Ishikawa (cell line): ENCODE measurements around the gene MAP2K1.

Source experiments
- CEBPB ChIP-seq: IDR thresholded peaks from 2 replicates; pipeline ENCODE4 v1.6.1; 2012
- CREB1 ChIP-seq: IDR thresholded peaks from 2 replicates; pipeline ENCODE4 v1.6.1; 2012; ENCODE audit warnings: low read depth
- EGR1 ChIP-seq: IDR thresholded peaks from 2 replicates; pipeline ENCODE4 v1.6.1; 2012
- EP300 ChIP-seq: IDR thresholded peaks from 2 replicates; pipeline ENCODE4 v1.6.1; 2012; ENCODE audit warnings: borderline replicate concordance
- FOXM1 ChIP-seq: IDR thresholded peaks from 2 replicates; pipeline ENCODE4 v1.6.1; 2012; ENCODE audit warnings: low read depth, borderline replicate concordance
- MAX ChIP-seq: IDR thresholded peaks from 2 replicates; pipeline ENCODE4 v1.6.1; 2012
- NFIC ChIP-seq: IDR thresholded peaks from 2 replicates; pipeline ENCODE4 v1.6.1; 2012
- RAD21 ChIP-seq: IDR thresholded peaks from 2 replicates; pipeline ENCODE4 v1.6.1; 2012; ENCODE audit warnings: low read depth
- REST ChIP-seq: IDR thresholded peaks from 2 replicates; pipeline ENCODE4 v1.6.1; 2012; ENCODE audit warnings: low read depth, mild to moderate bottlenecking
- TAF1 ChIP-seq: IDR thresholded peaks from 2 replicates; pipeline ENCODE4 v1.6.1; 2012; ENCODE audit warnings: low read depth, mild to moderate bottlenecking
- TCF12 ChIP-seq: IDR thresholded peaks from 2 replicates; pipeline ENCODE4 v1.6.1; 2012; ENCODE audit warnings: low read depth
- TEAD4 ChIP-seq: IDR thresholded peaks from 2 replicates; pipeline ENCODE4 v1.6.1; 2012
- USF1 ChIP-seq: IDR thresholded peaks from 2 replicates; pipeline ENCODE4 v1.6.1; 2012
- YY1 ChIP-seq: IDR thresholded peaks from 2 replicates; pipeline ENCODE4 v1.6.1; 2012; ENCODE audit warnings: low read depth
- ZBTB7A ChIP-seq: IDR thresholded peaks from 2 replicates; pipeline ENCODE4 v1.6.1; 2012; ENCODE audit warnings: low read depth

MAP2K1 gene

GRCh38 chr15:66486887-66487286, 100.2 kb downstream of the MAP2K1 start:
- TF ChIP-seq MAX (no peak), USF1 (no peak), REST (no peak), CREB1 (no peak), TEAD4 (no peak)

- TF ChIP-seq CEBPB: no peak
- no peak for TF ChIP-seq USF1
- TF ChIP-seq NFIC: no peak
- TF ChIP-seq MAX: no peak
- TF ChIP-seq CREB1: no peak
- TF ChIP-seq TAF1: no peak
- TF ChIP-seq REST: no peak
- no peak for TF ChIP-seq RAD21
- TF ChIP-seq YY1: no peak
- no peak for TF ChIP-seq ZBTB7A
- TF ChIP-seq EGR1: no peak
Observed at GRCh38 chr15:66488525-66488924, 101.8 kb downstream of the MAP2K1 start.

GRCh38 chr15:66489179-66489791, 102.6 kb downstream of the MAP2K1 start:
- no peak for TF ChIP-seq NFIC
- no peak for TF ChIP-seq FOXM1
- no peak for TF ChIP-seq ZBTB7A
- no peak for TF ChIP-seq CEBPB
- TF ChIP-seq USF1: no peak
- TF ChIP-seq TCF12: no peak
- no peak for TF ChIP-seq RAD21
- no peak for TF ChIP-seq TEAD4
- no peak for TF ChIP-seq MAX
- TF ChIP-seq CREB1: no peak
- TF ChIP-seq REST: no peak
- TF ChIP-seq EGR1: no peak
- no peak for TF ChIP-seq YY1
- no peak for TF ChIP-seq EP300
- no peak for TF ChIP-seq TAF1

- TF ChIP-seq CEBPB (no peak), NFIC (no peak), TCF12 (no peak), YY1 (no peak), EP300 (no peak), TAF1 (no peak), EGR1 (no peak), ZBTB7A (no peak), FOXM1 (no peak), REST (no peak), CREB1 (no peak), MAX (no peak), USF1 (no peak), TEAD4 (no peak), RAD21 (no peak)
Observed at GRCh38 chr15:66491846-66492245, 105.1 kb downstream of the MAP2K1 start.
